GM21423 (cell line): ENCODE results near the gene NSUN2.
"Not testable (repeated sequence)": the region's sequence is repeated elsewhere in the genome, so short reads cannot be mapped to it uniquely, and the experiment has no call there.

Experiments
- ATAC-seq: cut with Tn5 transposase; IDR thresholded peaks from one replicate; pipeline ENCODE4 v1.9.1; 2021; ENCODE audit warnings: mild to moderate bottlenecking, moderate library complexity; ENCODE audit not compliant: unreplicated experiment

The NSUN2 gene

DNA sequence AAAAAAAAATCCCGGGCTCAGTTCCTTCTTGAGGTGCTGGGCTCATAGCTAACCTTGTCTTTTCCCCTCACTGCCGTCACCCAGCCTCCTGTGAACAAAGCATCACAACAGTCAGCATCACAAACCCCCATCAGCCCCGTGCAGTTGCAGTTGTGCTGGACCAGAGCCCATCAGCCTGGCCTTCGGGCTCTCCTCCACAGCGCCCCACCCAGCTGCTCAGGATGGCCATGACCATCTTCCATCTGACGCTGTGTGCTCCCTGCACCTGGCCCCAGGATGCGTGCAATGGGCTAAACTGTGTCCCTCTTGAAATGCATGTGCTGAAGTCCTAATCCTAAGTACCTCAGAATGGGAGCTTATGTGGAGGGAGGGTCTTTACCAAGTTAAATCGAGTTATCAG is 48.1 kb downstream of the NSUN2 start:
- ATAC-seq: no peak

GRCh38 chr5:6584101-6584645 is 48.7 kb downstream of the NSUN2 start:
- no peak for ATAC-seq

DNA sequence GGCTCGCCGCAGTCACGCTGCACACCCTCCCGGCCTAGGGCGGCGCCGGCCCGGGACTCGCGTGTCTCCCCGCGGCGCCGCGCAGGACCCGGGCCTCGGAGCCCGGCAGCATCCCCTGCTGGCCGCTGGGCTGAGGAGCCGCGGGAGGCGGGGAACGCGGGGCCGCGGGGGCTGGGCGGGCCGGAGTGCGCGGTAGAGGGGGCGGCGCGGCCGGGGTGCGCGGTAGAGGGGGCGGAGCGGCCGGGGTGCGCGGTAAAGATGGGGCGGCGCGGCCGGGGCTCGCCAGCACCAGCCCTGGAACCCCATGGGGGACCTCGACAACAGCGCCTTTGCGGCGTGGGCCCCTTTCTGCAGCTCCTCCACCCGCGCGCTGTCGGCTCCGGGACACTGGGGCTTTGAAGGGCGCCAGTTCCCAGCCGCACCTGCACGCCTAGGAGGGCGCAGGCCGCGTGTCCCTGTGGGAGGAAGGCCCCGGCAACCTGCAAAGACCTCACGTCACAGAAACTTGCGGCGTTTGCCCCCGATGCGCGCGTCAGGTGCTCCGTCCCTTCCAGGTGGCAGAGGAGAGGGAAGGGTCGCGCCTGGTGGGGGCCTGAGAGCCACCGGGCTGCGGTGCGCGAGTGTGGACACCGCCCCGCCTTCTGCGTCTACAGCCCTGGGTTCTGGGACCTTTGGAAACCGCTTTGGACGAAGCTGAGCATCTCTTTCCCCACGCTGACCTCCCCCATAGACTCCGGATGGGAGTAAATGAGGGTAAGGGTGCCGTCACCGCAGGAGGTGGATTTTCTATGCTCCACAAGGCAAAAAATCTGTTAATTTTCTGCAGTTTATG is 49.6 kb downstream of the NSUN2 start:
- ATAC-seq: no peak

DNA sequence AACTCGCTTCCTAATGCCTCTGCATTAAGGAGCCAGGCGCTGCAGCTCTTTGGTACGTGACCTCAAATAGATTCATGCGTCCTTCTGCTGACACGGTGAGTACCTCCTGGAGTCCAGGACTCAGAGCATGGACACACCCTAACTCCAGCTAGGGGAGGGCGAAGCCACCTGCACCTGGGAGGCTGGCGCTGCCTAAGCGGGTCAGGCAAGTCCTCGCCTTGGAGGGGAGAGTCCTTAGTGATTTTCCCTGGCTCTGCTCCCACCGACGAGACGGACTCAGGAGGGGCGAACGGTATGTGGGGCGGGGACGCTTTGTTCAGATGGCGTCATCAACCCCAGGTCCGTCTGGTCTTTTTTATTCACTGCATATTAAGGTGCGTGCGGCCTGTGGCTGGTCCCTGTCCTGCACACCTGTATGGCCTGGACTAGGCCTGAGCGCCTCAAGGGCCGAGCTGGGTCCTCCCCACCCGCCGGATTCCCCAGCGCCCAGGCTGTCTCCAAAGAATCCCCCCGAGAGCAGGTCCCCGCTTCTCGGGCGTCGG is 50.3 kb downstream of the NSUN2 start:
- no peak for ATAC-seq

GRCh38 chr5:6581559-6582426 is 51.1 kb downstream of the NSUN2 start:
- ATAC-seq: no peak

DNA sequence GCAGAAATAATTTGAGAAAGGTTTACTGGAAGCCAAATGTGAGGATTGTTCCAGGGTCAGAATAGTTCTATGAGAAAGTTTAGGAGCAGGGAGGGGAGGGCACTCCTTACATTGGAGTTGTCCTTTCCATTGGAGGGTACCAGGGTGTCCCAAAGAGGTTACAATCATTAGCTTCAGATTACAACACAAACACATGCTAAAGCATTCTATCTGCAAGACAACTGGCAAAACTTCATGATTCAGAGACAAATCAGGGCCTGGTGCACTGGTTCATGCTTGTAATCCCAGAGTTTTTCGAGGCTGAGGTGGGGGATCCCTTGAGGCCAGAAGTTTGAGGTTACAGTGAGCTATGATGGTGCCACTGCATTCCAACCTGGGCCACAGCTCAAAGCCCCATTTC is 51.8 kb downstream of the NSUN2 start:
- no peak for ATAC-seq

DNA sequence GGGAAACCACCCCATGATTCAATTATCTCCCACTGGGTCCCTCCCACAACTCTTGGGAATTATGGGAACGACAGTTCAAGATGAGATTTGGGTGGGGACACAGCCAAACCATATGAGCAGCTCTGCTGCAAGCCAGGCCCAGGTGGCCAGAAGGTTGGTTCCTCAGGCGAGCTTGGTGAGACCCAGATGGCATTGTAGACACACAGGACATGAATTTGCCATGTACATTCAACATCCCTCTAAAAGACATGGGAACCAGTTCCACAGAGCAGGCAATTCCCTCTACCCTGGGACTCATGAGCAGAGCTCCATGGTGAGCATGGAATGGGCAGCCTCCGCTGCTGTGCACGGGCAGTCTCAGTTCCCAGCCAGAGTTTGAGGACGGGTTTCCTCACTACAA is 53.3 kb downstream of the NSUN2 start:
- ATAC-seq: no peak

DNA sequence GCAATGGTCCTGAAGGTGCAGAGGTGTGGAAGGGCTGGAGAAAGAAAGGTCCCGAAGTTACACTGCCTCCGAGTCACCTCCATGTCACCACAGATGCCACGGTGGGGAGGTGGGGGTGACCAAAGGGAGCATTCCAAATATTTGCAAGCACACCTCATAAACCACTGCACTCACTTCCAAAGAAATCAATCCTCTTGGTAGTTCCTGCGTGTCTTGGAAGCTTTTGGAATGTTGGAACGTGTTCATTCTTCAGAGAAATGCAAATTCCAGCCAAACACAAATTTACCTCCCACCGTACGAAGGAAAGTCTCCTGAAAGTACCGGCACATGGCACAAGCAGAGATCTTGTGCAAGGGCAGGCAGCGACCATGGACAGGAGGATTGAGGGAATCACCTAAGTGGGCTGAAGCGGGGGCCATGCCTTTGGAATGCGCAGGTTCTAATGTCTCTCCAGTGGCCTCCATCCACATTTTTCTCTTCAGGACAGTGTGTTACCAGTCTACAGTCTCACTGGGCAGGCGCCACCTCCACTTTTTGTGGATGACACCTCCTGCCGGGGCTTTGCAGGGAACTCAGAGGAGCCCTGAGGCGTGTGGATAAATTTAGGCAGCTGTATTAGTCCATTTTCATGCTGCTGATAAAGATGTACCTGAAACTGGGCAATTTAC is 54.0 kb downstream of the NSUN2 start:
- ATAC-seq: no peak

DNA sequence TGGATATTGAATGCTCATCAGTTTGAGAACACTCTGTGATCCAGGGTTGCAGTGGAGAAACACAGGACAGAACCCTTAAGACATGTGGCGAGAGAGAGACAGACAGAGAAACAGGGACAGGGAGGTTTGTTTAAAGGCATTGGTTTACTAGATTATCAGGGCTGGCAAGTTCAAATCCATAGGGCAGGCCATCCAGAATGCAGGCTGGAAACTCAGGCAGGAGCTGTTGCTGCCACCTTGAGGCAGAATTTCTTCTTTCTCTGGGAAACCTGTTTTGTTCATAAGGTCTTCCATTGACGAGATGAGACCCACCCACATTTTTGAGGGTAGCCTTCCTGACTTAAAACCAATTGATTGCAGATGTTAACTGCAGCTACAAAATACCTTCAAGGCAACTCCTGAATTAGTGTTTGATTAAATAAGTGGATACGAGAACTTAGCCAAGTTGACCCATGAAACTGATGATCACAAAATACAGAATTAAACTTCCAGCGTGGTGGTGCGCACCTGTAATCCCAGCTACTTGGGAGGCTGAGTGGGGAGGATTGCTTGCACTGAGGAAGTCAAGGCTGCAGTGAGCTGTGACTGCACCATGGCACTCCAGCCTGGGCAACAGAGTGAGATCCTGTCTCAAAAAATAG is 55.9 kb downstream of the NSUN2 start:
- no peak for ATAC-seq

- no peak for ATAC-seq
These were observed 58.2 kb downstream of the NSUN2 start for GRCh38 chr5:6574537-6575245.

DNA sequence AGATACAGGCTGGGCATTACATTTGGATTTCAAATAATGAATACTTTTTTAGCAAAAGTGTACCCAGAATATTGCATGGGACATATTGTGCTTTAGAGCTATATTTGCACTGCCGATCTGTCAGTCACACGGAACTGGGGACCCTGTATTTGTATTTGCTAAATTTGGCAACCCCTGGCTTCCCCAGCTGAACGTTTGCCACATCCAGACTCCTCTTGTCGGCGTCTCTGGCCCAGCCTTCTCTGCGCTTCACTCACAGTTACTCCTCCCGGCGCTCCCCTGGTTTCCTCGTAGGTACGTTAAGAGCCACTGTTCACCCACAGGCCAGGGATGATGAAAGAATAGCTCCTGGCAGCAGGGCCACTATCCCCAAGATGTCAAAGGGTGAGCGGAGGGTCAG is 58.7 kb downstream of the NSUN2 start:
- ATAC-seq: no peak

GRCh38 chr5:6573651-6574101 is 59.2 kb downstream of the NSUN2 start:
- ATAC-seq: no peak

GRCh38 chr5:6572825-6573380 is 59.9 kb downstream of the NSUN2 start:
- ATAC-seq: no peak

DNA sequence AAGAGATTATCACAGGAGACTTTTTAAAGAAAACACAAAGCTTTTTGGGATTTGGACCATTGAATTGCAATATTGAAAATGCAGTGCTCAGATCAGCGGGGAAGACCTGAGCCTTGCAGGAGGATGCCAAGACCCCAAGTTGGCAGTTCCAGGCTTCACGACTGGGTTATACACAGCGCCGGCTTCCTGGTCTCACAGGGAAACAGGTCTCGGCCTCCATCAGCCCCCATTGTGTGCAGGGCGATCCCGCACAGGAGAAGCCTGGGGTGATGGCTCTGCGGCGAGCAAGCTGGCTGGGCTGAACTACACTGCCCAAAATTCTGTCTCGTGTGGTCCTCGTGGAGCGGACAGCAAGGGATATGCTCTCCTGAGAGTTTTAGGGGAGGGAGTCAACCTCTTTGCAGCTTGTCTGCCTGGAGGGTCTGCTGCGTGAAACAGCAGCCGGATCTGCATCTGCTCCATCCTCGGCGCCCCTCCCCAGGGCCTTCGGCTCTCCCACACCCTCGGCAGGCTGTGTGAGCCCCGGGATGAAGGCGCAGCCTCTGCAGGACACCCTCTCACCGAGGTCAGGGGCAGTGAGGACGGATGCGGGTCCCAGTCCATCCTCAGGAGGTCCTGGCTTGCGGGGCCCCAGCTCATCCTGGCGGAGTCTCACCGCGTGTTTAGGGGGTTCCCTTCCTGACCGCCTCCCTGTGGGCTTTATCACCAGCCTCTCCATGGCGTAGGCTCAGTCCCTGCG is 60.6 kb downstream of the NSUN2 start:
- ATAC-seq: no peak

DNA sequence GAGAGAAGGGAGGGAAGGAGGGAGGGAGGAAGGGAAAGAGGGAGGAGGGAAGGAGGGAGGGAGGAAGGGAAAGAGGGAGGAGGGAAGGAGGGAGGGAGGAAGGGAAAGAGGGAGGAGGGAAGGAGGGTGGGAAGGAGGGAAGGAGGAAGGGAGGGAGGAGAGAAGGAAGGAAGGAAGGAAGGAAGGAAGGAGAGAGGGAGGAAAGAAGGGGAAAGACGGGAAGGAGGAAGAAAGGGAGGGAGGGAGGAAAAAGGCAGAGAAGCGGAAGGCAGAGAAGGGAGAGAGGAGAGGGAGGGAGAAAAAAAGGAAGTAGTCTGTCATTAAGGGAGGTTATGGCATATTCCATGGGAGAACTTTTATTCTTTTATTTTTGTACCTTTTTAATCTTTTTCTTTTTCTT is 61.2 kb downstream of the NSUN2 start:
- not testable (repeated sequence) for ATAC-seq

DNA sequence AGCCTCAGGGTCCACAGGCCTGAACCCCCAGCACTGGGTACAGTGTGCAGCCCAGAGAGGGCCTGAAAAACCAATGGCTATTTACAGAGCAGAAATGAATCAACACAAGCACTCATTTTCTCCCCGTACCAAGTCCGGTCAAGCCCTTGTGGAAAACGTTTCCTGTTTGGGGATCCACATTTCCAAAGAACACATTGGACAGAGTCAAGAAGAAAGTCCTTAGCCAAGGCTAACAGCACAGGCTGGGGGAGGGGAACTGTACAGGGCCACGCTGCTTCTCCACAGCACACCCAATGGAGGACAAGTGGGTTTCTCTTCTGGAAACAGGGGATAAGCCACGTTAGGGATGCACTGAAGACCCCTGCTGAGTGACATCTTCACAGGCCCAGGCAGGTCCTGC is 62.3 kb downstream of the NSUN2 start:
- ATAC-seq: no peak

DNA sequence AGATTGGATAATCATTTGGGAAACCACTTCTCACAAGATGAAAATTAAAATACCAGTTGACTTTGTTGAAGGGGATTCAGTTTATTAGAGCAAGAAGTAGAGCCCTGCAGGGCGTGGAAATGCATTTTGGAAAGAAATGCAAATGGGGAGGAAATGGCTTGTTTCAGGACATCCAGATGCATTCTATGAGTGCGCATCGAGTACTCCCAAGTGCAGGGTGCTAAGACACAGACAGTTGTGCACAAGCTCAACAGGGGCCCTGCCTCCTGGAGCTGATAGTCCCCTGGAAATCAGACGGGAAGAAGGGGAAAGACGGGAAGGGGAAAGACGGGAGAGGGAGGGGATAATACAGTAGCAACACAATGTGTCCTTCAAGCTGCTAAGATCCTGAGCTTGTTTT is 64.0 kb downstream of the NSUN2 start:
- ATAC-seq: no peak

DNA sequence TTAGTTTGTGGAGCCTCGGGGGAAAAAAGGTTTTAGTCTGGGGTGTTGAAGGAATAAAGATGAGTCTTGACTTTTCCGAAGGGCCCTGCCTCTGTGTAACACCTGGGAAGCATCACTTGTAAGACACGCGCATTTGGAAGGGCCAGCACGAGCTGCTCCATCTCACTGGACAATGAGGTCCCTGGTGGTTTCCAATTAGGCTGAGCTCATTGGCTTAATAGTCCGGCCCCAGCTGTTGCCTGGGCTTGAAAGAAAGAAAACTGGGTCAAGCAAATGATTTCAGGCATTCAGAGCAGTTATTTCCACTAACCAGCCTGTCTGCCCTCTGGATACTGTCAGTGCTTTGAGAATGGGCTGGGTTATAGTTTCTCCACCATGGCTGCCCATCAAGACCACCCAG is 64.5 kb downstream of the NSUN2 start:
- no peak for ATAC-seq

DNA sequence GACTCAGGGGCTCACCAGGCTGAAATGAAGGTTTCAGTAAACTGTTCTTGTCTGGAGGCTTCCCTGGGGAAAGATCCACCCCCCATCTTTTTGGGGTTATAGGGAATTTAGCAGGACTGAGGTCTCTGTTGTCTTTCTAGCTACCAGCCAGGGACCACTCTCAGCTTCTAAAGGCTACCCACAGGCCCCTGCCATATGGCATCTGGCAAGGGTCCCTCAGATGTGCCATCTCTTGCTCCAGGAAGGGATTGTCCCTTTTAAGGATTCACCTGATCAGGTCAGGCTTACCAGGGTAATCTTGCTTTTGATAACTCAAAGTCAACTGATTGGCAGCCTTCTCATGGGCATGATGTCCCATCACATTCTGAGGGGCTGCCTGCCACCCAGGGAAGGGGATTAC is 65.0 kb downstream of the NSUN2 start:
- no peak for ATAC-seq
